Choroid plexus epithelial cell (primary cell): Measurements from ENCODE around the gene RPS6KA2.

Experiments used
- DNase-seq: peaks from one replicate; pipeline ENCODE4 v3.0.0-alpha.2; 2010; ENCODE audit warnings: low read depth
- H3K4me3 ChIP-seq: 2 replicates; pipeline ENCODE4 v1.5.1; 2011; ENCODE audit warnings: low read depth, mild to moderate bottlenecking, control low read depth, low read length, moderate library complexity
- TF ChIP-seq, protein P1 (sequence below): conservative IDR thresholded peaks from 2 replicates; pipeline ENCODE4 v1.5.1; 2011; ENCODE audit warnings: low read depth, mild to moderate bottlenecking, control low read depth, inconsistent platforms, low read length, moderate library complexity

The RPS6KA2 gene

DNA sequence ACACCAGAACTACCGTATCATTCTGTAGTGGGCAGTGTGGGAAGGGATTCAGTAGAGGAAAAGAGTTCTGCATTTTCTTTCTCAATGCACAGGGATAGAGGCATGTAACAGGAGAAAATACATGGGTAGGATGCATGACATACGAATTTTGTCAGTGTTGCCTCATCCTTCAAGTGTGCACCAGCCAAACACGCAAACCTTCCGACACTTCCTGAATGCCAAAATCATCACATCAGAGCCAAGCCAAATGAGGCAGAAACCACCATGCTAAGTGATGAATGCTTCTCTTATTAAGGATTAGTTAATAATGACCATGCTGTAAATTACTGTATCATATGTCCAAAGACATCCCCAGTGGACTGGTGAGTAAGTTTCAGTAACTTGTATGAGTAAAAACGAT lies 67.8 kb downstream of the RPS6KA2 start:
- TF ChIP-seq, protein P1, sequence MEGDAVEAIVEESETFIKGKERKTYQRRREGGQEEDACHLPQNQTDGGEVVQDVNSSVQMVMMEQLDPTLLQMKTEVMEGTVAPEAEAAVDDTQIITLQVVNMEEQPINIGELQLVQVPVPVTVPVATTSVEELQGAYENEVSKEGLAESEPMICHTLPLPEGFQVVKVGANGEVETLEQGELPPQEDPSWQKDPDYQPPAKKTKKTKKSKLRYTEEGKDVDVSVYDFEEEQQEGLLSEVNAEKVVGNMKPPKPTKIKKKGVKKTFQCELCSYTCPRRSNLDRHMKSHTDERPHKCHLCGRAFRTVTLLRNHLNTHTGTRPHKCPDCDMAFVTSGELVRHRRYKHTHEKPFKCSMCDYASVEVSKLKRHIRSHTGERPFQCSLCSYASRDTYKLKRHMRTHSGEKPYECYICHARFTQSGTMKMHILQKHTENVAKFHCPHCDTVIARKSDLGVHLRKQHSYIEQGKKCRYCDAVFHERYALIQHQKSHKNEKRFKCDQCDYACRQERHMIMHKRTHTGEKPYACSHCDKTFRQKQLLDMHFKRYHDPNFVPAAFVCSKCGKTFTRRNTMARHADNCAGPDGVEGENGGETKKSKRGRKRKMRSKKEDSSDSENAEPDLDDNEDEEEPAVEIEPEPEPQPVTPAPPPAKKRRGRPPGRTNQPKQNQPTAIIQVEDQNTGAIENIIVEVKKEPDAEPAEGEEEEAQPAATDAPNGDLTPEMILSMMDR: no peak
- DNase-seq: no peak
- H3K4me3 ChIP-seq: no peak overlapping the region

DNA sequence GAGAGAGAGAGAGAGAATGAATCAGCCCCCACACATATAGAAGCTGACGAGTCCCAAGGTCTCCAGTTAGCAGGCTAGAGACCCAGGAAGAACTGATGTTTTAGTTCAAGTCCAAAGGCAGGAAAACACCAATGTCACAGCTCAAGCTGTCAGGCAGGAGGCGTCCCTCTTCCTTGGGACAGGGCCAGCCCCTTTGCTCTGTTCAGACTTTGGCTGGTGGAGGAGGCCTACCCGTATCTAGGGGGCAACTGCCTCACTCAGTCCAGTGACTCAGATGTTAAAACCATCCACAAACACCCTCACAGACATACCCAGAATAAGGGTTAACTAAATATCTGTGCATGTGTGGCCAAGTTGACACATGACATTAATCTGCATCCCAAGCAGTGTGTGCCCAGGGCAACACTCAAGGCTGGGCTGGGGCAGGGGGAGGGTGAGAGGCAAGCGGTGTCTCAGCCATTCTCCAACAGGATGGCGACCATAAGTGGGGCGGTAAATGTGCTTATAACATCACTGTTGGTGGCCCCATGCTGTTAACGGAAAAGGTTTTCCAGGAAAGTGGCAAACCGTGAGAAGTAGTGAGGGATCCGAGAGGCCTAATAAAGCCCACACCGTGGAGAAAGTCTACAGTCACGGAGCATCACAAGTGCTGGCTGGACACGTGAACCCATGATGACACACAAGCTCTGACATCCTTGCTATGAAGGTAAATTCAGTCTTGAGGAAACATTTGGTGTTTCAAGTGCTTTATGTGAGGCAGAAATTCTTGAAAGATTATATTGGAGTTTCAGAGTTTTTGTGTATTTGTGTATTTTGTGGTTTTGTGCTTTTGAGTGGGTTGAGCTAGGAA lies 68.7 kb downstream of the RPS6KA2 start:
- no peak overlapping the region for H3K4me3 ChIP-seq
- DNase-seq: no peak
- TF ChIP-seq, protein P1: no peak

DNA sequence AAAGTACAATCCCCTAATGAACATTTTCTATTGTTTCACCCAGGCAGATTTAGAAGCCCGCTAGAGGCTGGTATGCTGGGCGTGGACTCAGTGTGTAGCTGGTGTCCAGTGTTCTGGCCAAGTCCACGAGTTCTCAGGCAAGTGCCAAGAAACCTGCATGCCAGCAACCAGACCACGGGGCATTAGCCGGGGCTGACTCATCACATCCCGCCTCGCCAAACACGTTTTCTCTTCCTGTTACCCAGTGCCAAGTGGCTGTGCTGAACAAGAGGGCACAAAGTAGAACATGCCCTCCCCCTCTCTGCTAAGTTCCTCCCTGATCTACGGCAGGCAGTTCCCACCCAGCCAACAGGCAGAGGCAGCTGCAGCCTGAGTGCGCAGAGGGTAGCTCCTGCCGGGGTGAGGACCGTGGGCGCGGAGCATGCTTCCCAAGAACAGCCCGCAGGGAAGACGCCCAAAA lies 70.2 kb downstream of the RPS6KA2 start:
- peak; percentile 58 for DNase-seq
- TF ChIP-seq, protein P1: no peak
- H3K4me3 ChIP-seq: no peak overlapping the region

DNA sequence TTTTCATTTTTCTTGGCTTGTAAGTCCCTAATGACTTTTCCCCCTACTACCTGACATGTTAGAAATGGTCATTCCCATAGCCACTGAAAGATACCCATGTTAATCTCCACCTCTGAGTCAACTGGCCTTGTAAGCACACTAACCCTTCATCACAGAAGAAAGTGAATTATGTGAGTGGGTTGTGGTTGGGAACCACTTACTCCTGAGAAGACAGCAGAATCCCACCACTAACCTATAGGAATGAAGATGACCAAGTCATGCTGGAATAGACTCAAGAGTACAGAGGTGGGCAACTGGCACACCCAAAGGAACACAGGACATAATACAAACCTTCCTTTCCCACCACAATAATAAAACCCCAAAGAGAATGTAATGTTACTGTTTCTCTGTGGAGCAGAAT lies 70.7 kb downstream of the RPS6KA2 start:
- TF ChIP-seq, protein P1: no peak
- no peak overlapping the region for H3K4me3 ChIP-seq
- DNase-seq: no peak

DNA sequence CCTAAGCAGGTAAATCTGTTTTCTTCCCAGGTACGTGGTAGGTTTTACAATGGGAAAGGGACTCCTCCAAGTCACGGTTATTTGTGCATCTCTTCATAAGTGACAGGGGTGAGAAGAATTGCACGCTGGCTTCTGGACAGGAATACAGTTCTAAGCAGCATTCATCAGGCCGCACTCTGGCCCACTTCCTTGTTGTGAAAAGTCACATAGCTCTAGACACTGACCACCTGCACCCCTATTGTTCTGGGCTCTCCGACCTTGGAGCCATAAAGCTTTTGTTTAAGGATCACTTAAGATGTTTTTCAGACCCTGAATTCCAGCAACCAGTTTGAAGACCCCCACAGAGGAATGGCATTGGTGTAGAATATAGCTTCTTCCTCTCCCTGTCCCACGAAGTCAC lies 72.0 kb downstream of the RPS6KA2 start:
- DNase-seq: no peak
- H3K4me3 ChIP-seq: no peak overlapping the region
- TF ChIP-seq, protein P1: no peak

DNA sequence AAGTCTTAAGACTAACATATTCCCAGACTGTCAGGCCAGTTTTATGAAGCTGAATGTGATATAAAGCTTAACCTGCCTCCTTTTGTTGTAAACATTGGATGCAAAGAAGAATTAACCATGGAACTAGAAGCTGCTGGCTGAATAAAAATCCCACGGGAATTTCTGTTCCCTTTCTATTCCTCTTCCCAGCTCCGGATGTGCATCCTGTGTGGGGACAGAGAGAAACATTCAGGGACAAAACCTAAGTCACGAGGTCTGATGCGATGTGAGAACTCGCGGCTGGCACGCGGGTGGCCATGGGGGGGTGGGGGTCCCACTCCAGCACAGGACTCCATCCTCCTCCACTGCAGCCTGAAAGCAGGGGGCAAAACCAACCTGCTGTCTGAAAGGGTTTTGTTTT lies 72.7 kb downstream of the RPS6KA2 start:
- H3K4me3 ChIP-seq: no peak overlapping the region
- TF ChIP-seq, protein P1: no peak
- DNase-seq: no peak

DNA sequence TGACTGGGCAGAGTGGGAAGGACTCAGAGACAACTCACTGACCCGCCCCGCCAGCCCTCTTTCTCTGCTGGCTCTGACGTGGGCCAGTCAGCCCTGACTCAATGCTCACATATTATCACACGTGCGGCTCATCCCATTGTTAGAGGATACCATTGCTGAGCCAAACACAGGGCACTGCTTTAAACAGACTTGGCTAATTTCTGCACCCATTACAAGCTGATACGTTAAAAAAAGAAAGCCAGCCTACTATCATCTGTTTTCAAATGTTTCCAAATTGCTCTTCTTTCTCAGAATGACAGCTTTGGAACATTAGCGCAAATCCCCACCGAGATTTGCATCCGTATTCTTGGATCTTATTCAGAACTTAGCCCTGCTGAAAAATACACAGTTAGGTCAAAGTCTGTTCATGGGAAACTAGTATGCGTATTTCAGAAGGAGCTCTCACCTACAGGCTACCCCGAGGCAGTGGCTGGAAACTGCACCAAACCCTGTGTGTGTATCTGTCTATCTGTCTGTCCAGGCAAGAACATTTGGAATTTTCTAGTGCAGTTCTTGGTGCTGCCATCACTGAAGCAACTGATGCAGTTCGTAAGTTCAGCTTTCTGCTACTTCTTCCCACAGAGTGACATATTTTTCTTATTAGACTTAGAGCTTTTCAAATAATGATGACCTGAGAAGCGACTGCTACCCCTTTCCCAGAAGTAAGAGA lies 73.3 kb downstream of the RPS6KA2 start:
- DNase-seq: peak; percentile 84
- TF ChIP-seq, protein P1: no peak
- H3K4me3 ChIP-seq: peak overlapping the region; percentile 14
